DMS 273 (cell line): Measurements from ENCODE around the gene DGAT2.
A peak's percentile ranks its signal among the peaks of the same experiment; 100 is the strongest.

Experiments
- DNase-seq: peaks from one replicate; lab custom pipeline; 2025; ENCODE audit not compliant: unreplicated experiment; lab: John Stamatoyannopoulos, UW

The DGAT2 gene

DNA sequence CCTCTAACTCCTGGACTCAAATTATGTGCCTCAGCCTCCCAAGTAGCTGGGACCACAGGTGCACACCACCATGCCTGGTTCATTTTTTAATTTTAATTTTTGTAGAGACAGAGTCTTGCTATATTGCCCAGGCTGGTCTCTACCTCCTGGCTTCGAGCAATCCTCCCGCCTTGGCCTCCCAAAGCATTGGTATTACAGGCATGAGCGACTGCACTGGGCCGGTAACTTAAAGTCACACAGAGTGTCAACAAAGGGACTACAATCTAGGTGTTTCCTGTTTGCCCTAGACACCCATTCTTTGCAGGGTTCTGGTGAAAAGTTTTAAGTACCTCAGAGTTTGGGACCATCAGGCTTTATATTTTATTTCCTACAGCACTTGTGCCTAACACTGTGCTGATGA, 54.8 kb downstream of the DGAT2 start:
- DNase-seq = no peak

DNA sequence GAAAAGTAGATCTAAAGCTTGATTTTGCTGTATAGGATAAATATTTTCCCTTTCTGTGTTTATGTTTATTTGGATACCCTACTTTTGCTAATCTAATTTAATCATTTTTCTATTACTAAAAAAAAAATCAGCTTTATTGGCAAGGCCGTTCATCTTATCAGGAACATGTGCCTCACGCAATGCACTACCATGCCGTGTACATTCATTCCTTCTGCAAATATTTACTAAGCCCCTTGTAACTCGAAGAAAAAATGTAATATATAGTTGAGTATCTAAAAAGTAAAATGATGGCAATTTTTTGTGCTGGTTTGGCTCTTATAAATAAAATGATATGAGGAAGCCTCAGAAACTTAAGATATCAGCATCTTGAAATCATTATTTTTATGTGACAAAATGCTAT, 55.4 kb downstream of the DGAT2 start:
- no peak for DNase-seq

DNA sequence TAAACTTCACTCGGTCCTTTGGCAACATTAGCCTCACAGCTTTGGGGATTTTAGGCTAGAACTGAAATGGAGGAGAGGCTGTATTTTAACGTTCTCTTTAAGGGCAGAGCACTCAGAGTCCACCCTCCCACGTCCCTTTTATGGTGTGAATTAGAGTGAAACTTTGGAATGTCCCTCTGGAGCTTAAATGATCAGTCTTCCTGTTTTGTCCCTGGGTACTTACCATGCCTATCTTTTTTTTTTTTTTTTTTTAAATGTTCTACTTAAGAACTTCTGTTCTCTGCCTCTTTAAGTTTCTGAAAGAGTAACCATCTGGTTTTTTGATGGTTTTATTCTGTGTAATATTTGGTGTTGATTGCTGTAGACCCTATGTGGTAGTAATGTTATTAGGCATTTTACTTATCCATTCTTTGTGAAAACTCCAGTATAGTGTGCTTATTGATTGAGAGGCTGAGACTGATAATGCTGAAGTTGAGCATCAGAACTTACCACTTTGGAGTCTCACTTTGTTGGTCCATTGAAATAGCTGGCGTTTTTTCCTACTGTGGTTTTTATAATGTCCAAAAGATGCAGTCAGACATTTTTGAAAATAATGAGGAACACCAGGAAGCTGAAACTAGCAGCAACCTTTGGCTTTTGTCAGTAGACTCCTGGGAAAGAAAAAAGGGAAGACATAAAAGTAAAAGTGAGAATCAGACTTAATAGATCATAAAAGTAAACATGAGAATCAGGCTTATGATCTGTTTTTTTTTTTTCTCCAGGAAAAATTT, 58.1 kb downstream of the DGAT2 start:
- DNase-seq = no peak

DNA sequence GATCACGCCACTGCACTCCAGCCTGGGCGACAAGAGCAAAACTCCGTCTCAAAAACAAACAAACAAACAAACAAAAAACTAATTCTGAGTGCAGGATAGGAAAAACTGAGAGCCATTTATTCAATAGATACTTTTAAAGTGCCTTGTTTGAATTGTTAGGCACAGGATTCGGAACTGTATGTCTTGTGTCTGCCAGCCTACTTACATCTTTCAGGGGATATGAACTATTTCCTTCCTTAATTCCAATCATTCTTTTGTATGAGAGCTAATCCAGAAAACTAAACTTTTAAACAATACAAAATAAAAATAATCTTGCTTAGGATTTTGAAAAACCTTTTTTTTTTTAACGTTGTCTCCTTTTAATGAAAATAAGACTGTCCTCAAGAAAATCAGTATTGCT, 59.0 kb downstream of the DGAT2 start:
- no peak for DNase-seq

DNA sequence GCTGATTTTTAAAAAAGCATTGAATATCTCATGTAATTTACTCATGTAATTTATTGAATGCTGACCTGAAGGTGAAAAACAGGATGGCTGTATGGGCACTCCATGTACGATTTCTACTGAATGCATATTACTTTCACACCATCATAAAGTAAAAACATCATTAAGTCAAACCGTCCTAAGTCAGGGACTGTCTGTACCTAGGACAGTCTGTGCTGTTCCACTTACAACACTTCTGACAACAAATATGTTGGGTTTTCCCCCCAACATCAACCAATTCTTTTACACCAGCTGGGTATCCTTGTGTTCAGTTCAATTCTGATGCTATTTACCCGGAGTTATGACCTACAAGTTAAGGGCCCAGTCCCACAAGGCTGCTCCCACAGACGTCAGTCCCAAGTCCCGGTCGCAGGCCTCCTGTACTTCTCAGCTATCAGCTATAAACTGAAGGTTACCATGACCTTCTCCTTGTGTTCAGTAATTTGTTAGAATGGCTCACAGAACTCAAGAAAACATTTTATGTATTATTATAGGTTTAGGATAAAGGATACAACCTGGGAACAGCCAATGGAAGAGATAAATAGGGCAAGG, 63.4 kb downstream of the DGAT2 start:
- no peak for DNase-seq

DNA sequence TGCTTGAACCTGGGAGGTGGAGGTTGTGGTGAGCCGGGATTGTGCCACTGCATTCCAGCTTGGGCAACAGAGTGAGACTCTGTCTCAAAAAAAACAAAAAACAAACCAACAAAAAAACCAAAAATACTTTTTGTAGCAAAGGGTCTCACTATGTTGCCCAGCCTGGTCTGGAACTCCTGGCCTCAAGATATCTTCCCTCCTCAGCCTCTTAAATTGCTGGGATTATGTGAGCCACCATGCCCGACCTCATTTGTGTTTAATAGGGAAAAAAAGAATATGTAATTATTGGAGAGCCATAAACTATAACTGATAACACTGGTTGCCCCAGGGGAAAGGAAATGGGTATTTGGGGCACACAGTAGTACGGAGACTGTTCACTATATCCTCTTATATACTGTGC, 66.2 kb downstream of the DGAT2 start:
- DNase-seq = no peak

GRCh38 chr11:75836417-75836816, 67.8 kb downstream of the DGAT2 start:
- DNase-seq = no peak

DNA sequence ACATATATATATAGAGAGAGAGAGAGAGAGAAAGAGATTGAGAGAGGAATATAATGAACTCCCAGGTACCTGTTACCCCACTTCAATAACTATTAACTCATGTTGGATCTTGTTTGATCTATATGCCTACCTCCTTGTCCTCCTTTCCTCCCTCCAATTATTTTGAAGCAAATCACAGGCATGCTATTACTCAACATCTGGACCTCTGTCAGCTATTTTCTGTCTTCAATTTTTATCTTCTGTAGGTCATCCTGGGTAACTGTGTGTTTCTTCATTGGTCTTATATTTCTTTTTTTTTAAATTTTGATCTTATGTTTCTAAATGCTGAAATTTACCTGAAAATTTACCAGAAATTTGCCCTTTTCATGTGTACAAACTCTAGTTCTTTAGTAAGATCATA, 71.3 kb downstream of the DGAT2 start:
- DNase-seq = no peak

- DNase-seq = no peak
Observed at GRCh38 chr11:75840522-75840921, 71.9 kb downstream of the DGAT2 start.

- DNase-seq = no peak
Observed at GRCh38 chr11:75841739-75842138, 73.2 kb downstream of the DGAT2 start.

DNA sequence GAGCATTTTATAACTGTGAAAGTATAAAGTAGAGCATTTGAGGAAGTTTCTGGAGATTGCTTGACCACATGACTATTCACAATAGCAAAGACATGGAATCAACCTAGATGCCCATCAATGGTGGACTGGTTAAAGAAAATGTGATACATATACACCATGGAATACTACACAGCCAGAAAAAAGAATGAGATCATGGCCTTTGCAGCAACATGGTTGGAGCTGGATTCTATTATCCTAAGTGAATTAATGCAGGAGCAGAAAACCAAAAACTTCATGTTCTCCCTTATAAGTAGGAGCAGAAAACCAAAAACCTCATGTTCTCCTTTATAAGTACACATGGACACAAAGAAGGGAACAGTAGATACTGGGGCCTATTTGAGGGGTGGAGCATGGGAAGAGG, 76.7 kb downstream of the DGAT2 start:
- no peak for DNase-seq

GRCh38 chr11:75849894-75850293, 81.3 kb downstream of the DGAT2 start:
- peak; percentile 4 for DNase-seq

DNA sequence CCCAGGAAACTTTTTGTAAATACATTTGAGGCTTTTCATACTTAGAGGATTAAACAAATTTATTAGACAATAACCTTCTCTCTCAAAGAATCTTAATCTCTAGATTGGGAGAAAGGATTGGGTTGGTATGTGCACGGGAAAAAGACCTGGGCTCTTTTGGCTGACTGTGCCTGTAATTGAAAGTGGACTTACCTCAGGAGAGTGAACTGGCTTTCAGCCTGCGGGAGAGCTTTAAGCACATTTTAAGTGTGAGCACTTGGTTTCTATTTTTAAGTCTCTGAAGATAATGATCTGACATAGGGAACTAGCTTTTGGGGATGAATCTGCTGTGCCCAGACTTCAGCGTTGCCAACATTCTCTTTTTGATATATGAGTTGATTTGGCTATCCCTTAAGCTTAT, 82.2 kb downstream of the DGAT2 start:
- DNase-seq = no peak
